HG03097 (cell line): Measurements from ENCODE around the gene IFNL1.
"Not testable (repeated sequence)": the region's sequence is repeated elsewhere in the genome, so short reads cannot be mapped to it uniquely, and the experiment has no call there.

Experiments used
- ATAC-seq: cut with Tn5 transposase; IDR thresholded peaks from one replicate; pipeline ENCODE4 v1.9.1; 2021; ENCODE audit not compliant: unreplicated experiment, low FRiP score

The IFNL1 gene

GRCh38 chr19:39269369-39269768 is 26.8 kb upstream of the IFNL1 start:
- not testable (repeated sequence) for ATAC-seq

- ATAC-seq: no peak
Observed at GRCh38 chr19:39270036-39270871, 26.0 kb upstream of the IFNL1 start.

- not testable (repeated sequence) for ATAC-seq
Observed at GRCh38 chr19:39273859-39274258, 22.3 kb upstream of the IFNL1 start.

- ATAC-seq: no peak
Observed at GRCh38 chr19:39275578-39275977, 20.6 kb upstream of the IFNL1 start.

- no peak for ATAC-seq
Observed at GRCh38 chr19:39276740-39277139, 19.5 kb upstream of the IFNL1 start.

- ATAC-seq: no peak
Observed at GRCh38 chr19:39277598-39277997, 18.6 kb upstream of the IFNL1 start.

GRCh38 chr19:39282021-39282420 is 14.2 kb upstream of the IFNL1 start:
- ATAC-seq: no peak

GRCh38 chr19:39284032-39284431 is 12.2 kb upstream of the IFNL1 start:
- no peak for ATAC-seq

GRCh38 chr19:39293394-39293793 is 2.8 kb upstream of the IFNL1 start:
- ATAC-seq: no peak

- ATAC-seq: no peak
Observed at GRCh38 chr19:39296906-39297305, 699 bp downstream of the IFNL1 start.

- ATAC-seq: no peak
Observed at GRCh38 chr19:39297931-39298634, 1.9 kb downstream of the IFNL1 start.

- ATAC-seq: no peak
Observed at GRCh38 chr19:39299404-39299803, 3.2 kb downstream of the IFNL1 start.

- ATAC-seq: no peak
Observed at GRCh38 chr19:39299832-39300231, 3.6 kb downstream of the IFNL1 start.

- ATAC-seq: no peak
Observed at GRCh38 chr19:39301021-39301420, 4.8 kb downstream of the IFNL1 start.

- ATAC-seq: no peak
Observed at GRCh38 chr19:39301562-39301961, 5.4 kb downstream of the IFNL1 start.

GRCh38 chr19:39303373-39304184 is 7.4 kb downstream of the IFNL1 start:
- no peak for ATAC-seq

- no peak for ATAC-seq
Observed at GRCh38 chr19:39304185-39304513, 7.9 kb downstream of the IFNL1 start.

- no peak for ATAC-seq
Observed at GRCh38 chr19:39304701-39305571, 8.7 kb downstream of the IFNL1 start.

- no peak for ATAC-seq
Observed at GRCh38 chr19:39306075-39306474, 9.9 kb downstream of the IFNL1 start.

GRCh38 chr19:39307046-39307821 is 11.0 kb downstream of the IFNL1 start:
- ATAC-seq: no peak
